DOHH2 (cell line): ENCODE data around the gene SRC.

Source experiments
- CTCF ChIP-seq: fragments of 200-600 bp; sonication (generic); IDR thresholded peaks from one replicate; pipeline ENCODE4 v1.5.1; 2014; ENCODE audit warnings: antibody characterized with exemption, mild to moderate bottlenecking, low read depth, low read length; ENCODE audit not compliant: poor library complexity, severe bottlenecking
- EZH2phosphoT487 ChIP-seq: fragments of 200-600 bp; sonication (generic); IDR thresholded peaks from 2 replicates; pipeline ENCODE4 v1.6.1; 2017; ENCODE audit warnings: borderline replicate concordance, mild to moderate bottlenecking, antibody characterized with exemption, low read length, moderate library complexity, mixed read lengths

- TF ChIP-seq CTCF (no peak), EZH2phosphoT487 (no peak)
These were observed 106.3 kb downstream of the SRC start for GRCh38 chr20:37452236-37452635.
